Measurements from ENCODE around the gene LSR.

GRCh38 chr19:35264268-35265125 is 15.7 kb downstream of the LSR start:
- TF ChIP-seq CTCF (tag by site-specific recombination; IDR thresholded peaks at IDR 0.05), result no peak
- no peak for TF ChIP-seq GLIS2 (tag by site-specific recombination; IDR thresholded peaks at IDR 0.05)
- TF ChIP-seq GLI2 (tag by site-specific recombination; IDR thresholded peaks at IDR 0.05; ENCODE audit: borderline replicate concordance, low read depth), result no peak
